Breast epithelium (tissue), 4 donors: ENCODE results near the gene ZNF860. TPM values are rescaled to one million over a fixed set of nuclear protein-coding genes. Genes with fewer than 3 reads are reported as not detected.
"Not testable (repeated sequence)": the region's sequence is repeated elsewhere in the genome, so short reads cannot be mapped to it uniquely, and the experiment has no call there.

Experiments
- DNase-seq, 2 donors: peaks; one replicate each; pipeline ENCODE4 v3.0.0-alpha.2; 2019; ENCODE audit warnings: low spot score in 2 of 2
- H3K27ac ChIP-seq, 2 donors: fragments of 200-600 bp; sonication (generic) in 1 of 2; one replicate each; pipeline ENCODE4 v1.5.1; 2016 to 2019; ENCODE audit warnings: mild to moderate bottlenecking in 1 of 2
- H3K27me3 ChIP-seq, 2 donors: fragments of 200-600 bp; sonication (generic) in 1 of 2; one replicate each; pipeline versions ENCODE4 v1.5.1 to v1.6.0; 2017 to 2019; ENCODE audit warnings: control low read depth in 1 of 2, mild to moderate bottlenecking in 1 of 2
- H3K36me3 ChIP-seq: fragments of 200-600 bp; one replicate; pipeline ENCODE4 v1.5.1; 2019
- H3K4me1 ChIP-seq, 2 donors: fragments of 200-600 bp; sonication (generic); one replicate each; pipeline ENCODE4 v1.5.1; 2016 to 2019; ENCODE audit warnings: control low read depth in 1 of 2
- H3K4me3 ChIP-seq, 3 donors: fragments of 200-600 bp; sonication (generic); 1 replicate in 2 of 3; 2 replicates in 1 of 3; pipeline ENCODE4 v1.5.1; 2016 to 2019; ENCODE audit warnings: mild to moderate bottlenecking in 3 of 3, moderate library complexity in 2 of 3
- H3K9me3 ChIP-seq, 2 donors: fragments of 200-600 bp; sonication (generic) in 1 of 2; one replicate each; pipeline ENCODE4 v1.5.1; 2016 to 2019; ENCODE audit warnings: control low read depth in 1 of 2
- CTCF ChIP-seq, 3 donors: fragments of 450-650 bp; IDR thresholded peaks; one replicate each; pipeline ENCODE4 v1.5.1; 2016 to 2017; ENCODE audit warnings: antibody characterized with exemption in 3 of 3, mild to moderate bottlenecking in 3 of 3, moderate library complexity in 3 of 3
- POLR2A ChIP-seq: fragments of 450-650 bp; IDR thresholded peaks from one replicate; pipeline ENCODE4 v1.6.1; 2016; ENCODE audit warnings: antibody characterized with exemption, mild to moderate bottlenecking, moderate library complexity
- POLR2AphosphoS5 ChIP-seq, 3 donors: sonication (generic); formaldehyde crosslinking; IDR thresholded peaks; one replicate each; pipeline ENCODE4 v1.6.1; 2017; ENCODE audit warnings: antibody characterized with exemption in 3 of 3
- intact Hi-C: fragments of 100-400 bp; cut with DNase I; formaldehyde crosslinking; loops from one replicate; pipeline ENCODE4 v1.15.1; 2023; ENCODE audit warnings: low total_unique reads
- total RNA-seq, 3 donors: library from RNA; depleted of rRNA; stranded (reverse); fragments of >200 nt; gene quantifications; one replicate each; pipeline ENCODE4 v1.1.0, GENCODE V29; 2016

Gene ZNF860
- total RNA-seq, 3 donors from 2014 or later, result 0.80 to 4.2 (median 3.3) TPM

DNA sequence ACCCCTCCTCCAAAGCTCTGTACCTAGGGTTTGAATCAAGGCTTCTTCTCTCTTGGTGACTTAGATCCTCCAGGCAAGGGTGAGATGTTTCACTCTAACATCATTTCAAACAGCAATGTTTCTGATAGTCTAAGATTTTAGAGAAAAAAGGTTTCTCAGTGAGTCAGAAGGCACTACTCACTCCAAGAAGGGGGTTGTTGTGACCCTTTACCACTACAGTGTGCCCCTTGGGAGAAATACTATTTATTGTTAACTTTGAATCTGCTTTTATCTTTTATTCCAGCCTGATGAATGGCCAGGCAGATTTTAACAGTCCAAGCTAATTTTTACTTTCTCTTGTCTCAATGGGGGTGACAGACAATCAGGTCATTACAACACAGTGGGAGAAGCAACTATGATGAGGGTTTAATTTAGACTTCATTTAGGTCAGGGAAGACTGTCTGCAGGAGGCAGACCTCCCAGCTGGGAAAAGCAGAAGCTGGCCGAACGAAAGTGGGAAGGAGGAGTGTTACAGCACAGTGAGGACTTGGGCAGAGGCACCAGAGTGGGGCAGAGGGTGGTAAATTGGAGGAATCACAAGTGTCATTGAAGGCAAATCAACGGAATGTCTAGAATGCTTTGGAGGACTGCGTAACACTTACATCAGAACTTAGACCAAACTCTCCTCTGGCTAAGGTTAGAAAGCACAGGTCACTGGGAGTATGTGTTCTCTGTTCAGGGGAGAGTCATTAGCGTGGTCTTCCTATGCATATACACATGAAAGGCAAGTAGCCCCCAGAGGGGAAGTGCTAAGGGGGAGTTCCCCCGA lies 21.2 kb downstream of the ZNF860 start:
- Histone ChIP-seq H3K4me1 (no peaks in the 10 kb centered on the region), H3K4me3 (no peak overlapping the region), H3K27me3 (no peaks in the 10 kb centered on the region), H3K27ac (no peak overlapping the region), H3K36me3 (no peaks in the 10 kb centered on the region), H3K9me3 (no peaks in the 10 kb centered on the region)
- intact Hi-C loops, result no loop called here
- DNase-seq, result no peak
- no peak for TF ChIP-seq POLR2AphosphoS5 (IDR thresholded peaks at IDR 0.05)
- TF ChIP-seq POLR2A, result no peak
- no peak for TF ChIP-seq CTCF (IDR thresholded peaks at IDR 0.05)

DNA sequence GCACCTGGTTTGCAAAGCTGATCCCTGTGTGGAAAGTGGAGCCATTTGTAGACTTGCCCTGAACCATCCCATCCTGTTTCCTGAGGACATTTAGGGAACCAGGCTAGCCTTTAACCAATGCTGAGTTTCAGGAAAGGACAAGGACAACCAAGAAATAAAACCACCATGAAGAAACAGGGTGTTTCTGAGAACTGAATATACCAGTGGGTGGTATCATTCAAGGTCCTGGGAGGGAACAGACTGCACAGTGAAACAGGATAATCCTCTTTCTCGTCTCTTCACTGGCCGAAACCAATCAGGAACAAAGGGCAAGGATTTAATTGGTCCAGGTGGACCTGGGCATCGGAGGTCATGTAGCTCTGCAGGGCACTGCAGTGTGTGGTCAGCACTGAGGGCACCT lies 21.8 kb downstream of the ZNF860 start:
- H3K4me3 ChIP-seq, result no peak overlapping the region
- intact Hi-C loops, result no loop called here
- H3K9me3 ChIP-seq, result no peaks in the 10 kb centered on the region
- H3K36me3 ChIP-seq, result no peaks in the 10 kb centered on the region
- no peaks in the 10 kb centered on the region for H3K4me1 ChIP-seq
- no peak overlapping the region for H3K27ac ChIP-seq
- no peak for DNase-seq
- TF ChIP-seq POLR2AphosphoS5 (IDR thresholded peaks at IDR 0.05) (no peak), CTCF (IDR thresholded peaks at IDR 0.05) (no peak), POLR2A (no peak)
- H3K27me3 ChIP-seq, result no peaks in the 10 kb centered on the region

- Histone ChIP-seq H3K27me3 (no peaks in the 10 kb centered on the region), H3K9me3 (no peaks in the 10 kb centered on the region), H3K36me3 (no peaks in the 10 kb centered on the region), H3K27ac (no peak overlapping the region), H3K4me3 (no peak overlapping the region), H3K4me1 (no peaks in the 10 kb centered on the region)
- intact Hi-C loops, result no loop called here
- DNase-seq, result no peak
- TF ChIP-seq POLR2A (no peak), CTCF (IDR thresholded peaks at IDR 0.05) (no peak), POLR2AphosphoS5 (IDR thresholded peaks at IDR 0.05) (no peak)
Measured at GRCh38 chr3:32004113-32004765, 22.7 kb downstream of the ZNF860 start.

DNA sequence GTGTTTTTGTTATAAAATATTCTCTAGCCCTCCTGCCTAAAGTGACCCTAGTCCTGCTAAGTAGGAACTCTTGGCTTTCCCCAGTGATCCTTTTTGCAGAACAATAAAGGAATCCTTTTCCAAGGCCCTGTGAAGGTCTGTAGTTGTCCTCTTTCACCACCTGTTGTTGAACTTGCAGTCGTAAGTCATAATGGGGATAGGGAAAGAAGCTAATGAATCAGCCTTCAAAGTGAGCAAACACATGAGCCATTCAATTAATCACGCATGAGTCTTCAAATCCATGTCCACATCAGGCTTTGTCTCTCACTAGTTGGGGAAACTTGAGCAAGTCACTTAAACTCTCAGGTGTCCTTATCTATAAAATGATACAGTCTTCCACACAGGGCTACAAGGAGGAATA lies 27.6 kb downstream of the ZNF860 start:
- no peak overlapping the region for H3K4me3 ChIP-seq
- TF ChIP-seq POLR2AphosphoS5 (IDR thresholded peaks at IDR 0.05), result no peak
- no peak for TF ChIP-seq POLR2A
- no peak for TF ChIP-seq CTCF (IDR thresholded peaks at IDR 0.05)
- intact Hi-C loops, result no loop called here

GRCh38 chr3:32009957-32010356 lies 28.4 kb downstream of the ZNF860 start:
- no peaks in the 10 kb centered on the region for H3K4me1 ChIP-seq
- no peak for DNase-seq
- no peaks in the 10 kb centered on the region for H3K36me3 ChIP-seq
- H3K4me3 ChIP-seq, result no peak overlapping the region
- no peak overlapping the region for H3K27ac ChIP-seq
- TF ChIP-seq CTCF (IDR thresholded peaks at IDR 0.05) (no peak), POLR2A (no peak)
- intact Hi-C loops, result no loop called here
- no peaks in the 10 kb centered on the region for H3K27me3 ChIP-seq
- H3K9me3 ChIP-seq, result no peaks in the 10 kb centered on the region

More for the DNA sequence above, 27.6 kb downstream of the ZNF860 start:
- Histone ChIP-seq H3K9me3 (no peaks in the 10 kb centered on the region), H3K27me3 (no peaks in the 10 kb centered on the region), H3K27ac (no peak overlapping the region), H3K36me3 (no peaks in the 10 kb centered on the region), H3K4me1 (no peaks in the 10 kb centered on the region)
- DNase-seq, result no peak

GRCh38 chr3:32010699-32011098 lies 29.1 kb downstream of the ZNF860 start:
- H3K9me3 ChIP-seq, DNase-seq, H3K4me3 ChIP-seq, H3K27me3 ChIP-seq, H3K4me1 ChIP-seq, intact Hi-C loops, H3K36me3 ChIP-seq, H3K27ac ChIP-seq: not testable (repeated sequence)

- H3K36me3 ChIP-seq, intact Hi-C loops, H3K27me3 ChIP-seq, H3K27ac ChIP-seq, H3K4me1 ChIP-seq, DNase-seq, H3K9me3 ChIP-seq, H3K4me3 ChIP-seq: not testable (repeated sequence)
Measured at GRCh38 chr3:32015638-32016037, 34.1 kb downstream of the ZNF860 start.
